BLaER1 treated with 17β-estradiol and CSF1 and Interleukin-3, amounts not matched to agents 10 nM and 100 nM (cell line): Measurements from ENCODE around the gene NUDT7.

ENCODE experiments used
- H3K27ac ChIP-seq, 11 experiments: shearing (Covaris generic); formaldehyde crosslinking; 2 replicates each; pipeline ENCODE4 v1.8.1; 2022
- H3K27me3 ChIP-seq, 11 experiments: shearing (Covaris generic); formaldehyde crosslinking; 2 replicates each; pipeline ENCODE4 v1.8.1; 2022
- H3K36me3 ChIP-seq, 11 experiments: shearing (Covaris generic); formaldehyde crosslinking; 2 replicates each; pipeline ENCODE4 v1.8.1; 2022
- H3K4me1 ChIP-seq, 10 experiments: shearing (Covaris generic); formaldehyde crosslinking; 2 replicates each; pipeline ENCODE4 v1.8.1; 2022
- H3K4me2 ChIP-seq, 11 experiments: shearing (Covaris generic); formaldehyde crosslinking; 2 replicates each; pipeline ENCODE4 v1.8.1; 2022
- H3K4me3 ChIP-seq, 10 experiments: shearing (Covaris generic); formaldehyde crosslinking; 2 replicates each; pipeline ENCODE4 v1.8.1; 2022
- H3K9ac ChIP-seq, 11 experiments: shearing (Covaris generic); formaldehyde crosslinking; 2 replicates each; pipeline ENCODE4 v1.8.1; 2022
- H3K9me3 ChIP-seq, 11 experiments: shearing (Covaris generic); formaldehyde crosslinking; replicated peaks in 1 of 11; 2 replicates each; pipeline ENCODE4 v1.8.1; 2022
- H4K20me1 ChIP-seq, 11 experiments: shearing (Covaris generic); formaldehyde crosslinking; 2 replicates each; pipeline ENCODE4 v1.8.1; 2022
- Cebpa-rat ChIP-seq, 11 experiments: shearing (Covaris generic); IDR thresholded peaks; 2 replicates each; pipeline ENCODE4 v1.8.1; 2022

Gene NUDT7

GRCh38 chr16:77722309-77723107 lies at the start of gene NUDT7:
NUDT7 (plus strand) TSS chr16:77722514; CDS start chr16:77722583, 69 bp downstream.
- Histone ChIP-seq H3K4me3 (peak within 1 kb of the TSS; percentile 70 to 88 (median 77)), H3K4me1 (peaks cover 8 to 31% (median 23%) of the 10 kb centered on the region in 10 experiments), H3K27ac (peak within 1 kb of the TSS; percentile 54 to 89 (median 83); a peak in 21 of 22 replicates), H3K27me3 (peaks cover 0 to 23% (median 0%) of the 10 kb centered on the region in 11 experiments; a peak in 4 of 22 replicates), H3K4me2 (peak within 1 kb of the TSS; percentile 89 to 99 (median 95)), H3K9ac (peak within 1 kb of the TSS; percentile 77 to 84 (median 83)), H4K20me1 (no peaks in the 10 kb centered on the region), H3K9me3 (peaks cover 0 to 16% (median 11%) of the 10 kb centered on the region in 11 experiments; a peak in 13 of 22 replicates), H3K36me3 (peaks cover 0 to 4% (median 0%) of the 10 kb centered on the region in 11 experiments; a peak in 2 of 22 replicates)
- no peak; a peak in 1 of 22 replicates for TF ChIP-seq Cebpa-rat (IDR thresholded peaks at IDR 0.05)

- H4K20me1 ChIP-seq = no peaks in the 10 kb centered on the region
- no peak overlapping the region for H3K27ac ChIP-seq
- peaks cover 11 to 23% (median 19%) of the 10 kb centered on the region in 11 experiments; a peak in 20 of 22 replicates for H3K9me3 ChIP-seq
- H3K36me3 ChIP-seq = no peaks in the 10 kb centered on the region; a peak in 1 of 22 replicates
- no peak overlapping the region for H3K4me3 ChIP-seq
- no peaks in the 10 kb centered on the region for H3K27me3 ChIP-seq
- no peak overlapping the region for H3K4me2 ChIP-seq
- H3K4me1 ChIP-seq = peaks cover 10 to 39% (median 31%) of the 10 kb centered on the region in 10 experiments; a peak in 19 of 20 replicates
- no peak for TF ChIP-seq Cebpa-rat (IDR thresholded peaks at IDR 0.05)
- H3K9ac ChIP-seq = no peak overlapping the region
These were observed 47.4 kb upstream of the NUDT7 start for GRCh38 chr16:77674888-77675287.

GRCh38 chr16:77675464-77676324 lies 46.6 kb upstream of the NUDT7 start:
- no peaks in the 10 kb centered on the region; a peak in 1 of 22 replicates for H3K36me3 ChIP-seq
- H3K9ac ChIP-seq = no peak overlapping the region
- no peak overlapping the region for H3K4me2 ChIP-seq
- peaks cover 11 to 28% (median 25%) of the 10 kb centered on the region in 11 experiments; a peak in 21 of 22 replicates for H3K9me3 ChIP-seq
- peak overlapping the region in 1 of 11 experiments; percentile 92; a peak in 2 of 22 replicates for H3K27ac ChIP-seq
- no peaks in the 10 kb centered on the region for H4K20me1 ChIP-seq
- no peaks in the 10 kb centered on the region for H3K27me3 ChIP-seq
- no peak for TF ChIP-seq Cebpa-rat (IDR thresholded peaks at IDR 0.05)
- H3K4me1 ChIP-seq = peaks cover 18 to 46% (median 38%) of the 10 kb centered on the region in 10 experiments
- no peak overlapping the region for H3K4me3 ChIP-seq

GRCh38 chr16:77677129-77677528 lies 45.2 kb upstream of the NUDT7 start:
- H3K4me3 ChIP-seq = no peak overlapping the region
- H3K36me3 ChIP-seq = no peaks in the 10 kb centered on the region; a peak in 1 of 22 replicates
- H3K4me1 ChIP-seq = peaks cover 18 to 60% (median 50%) of the 10 kb centered on the region in 10 experiments
- no peak overlapping the region for H3K9ac ChIP-seq
- H3K4me2 ChIP-seq = peak overlapping the region in 8 of 11 experiments; percentile 6 to 56 (median 49); a peak in 16 of 22 replicates
- H3K27ac ChIP-seq = peak overlapping the region in 7 of 11 experiments; percentile 17 to 92 (median 88); a peak in 13 of 22 replicates
- no peaks in the 10 kb centered on the region for H4K20me1 ChIP-seq
- TF ChIP-seq Cebpa-rat (IDR thresholded peaks at IDR 0.05) = no peak
- peaks cover 11 to 42% (median 31%) of the 10 kb centered on the region in 11 experiments; a peak in 21 of 22 replicates for H3K9me3 ChIP-seq
- H3K27me3 ChIP-seq = no peaks in the 10 kb centered on the region

GRCh38 chr16:77679391-77679790 lies 42.9 kb upstream of the NUDT7 start:
- no peaks in the 10 kb centered on the region for H4K20me1 ChIP-seq
- H3K36me3 ChIP-seq = no peaks in the 10 kb centered on the region; a peak in 1 of 22 replicates
- H3K27me3 ChIP-seq = no peaks in the 10 kb centered on the region
- no peak; a peak in 1 of 22 replicates for TF ChIP-seq Cebpa-rat (IDR thresholded peaks at IDR 0.05)
- H3K4me1 ChIP-seq = peaks cover 18 to 82% (median 65%) of the 10 kb centered on the region in 10 experiments
- H3K9me3 ChIP-seq = peaks cover 11 to 43% (median 31%) of the 10 kb centered on the region in 11 experiments; a peak in 21 of 22 replicates
- peak overlapping the region in 10 of 11 experiments; percentile 27 to 92 (median 84); a peak in 19 of 22 replicates for H3K27ac ChIP-seq
- H3K4me2 ChIP-seq = peak overlapping the region; percentile 16 to 59 (median 48); a peak in 21 of 22 replicates
- peak overlapping the region in 8 of 11 experiments; percentile 45 to 72 (median 62); a peak in 15 of 22 replicates for H3K9ac ChIP-seq
- no peak overlapping the region; a peak in 2 of 20 replicates for H3K4me3 ChIP-seq

- H3K27ac ChIP-seq = peak overlapping the region in 9 of 11 experiments; percentile 50 to 92 (median 85); a peak in 18 of 22 replicates
- H3K4me3 ChIP-seq = no peak overlapping the region
- H3K4me2 ChIP-seq = peak overlapping the region in 9 of 11 experiments; percentile 16 to 59 (median 53); a peak in 14 of 22 replicates
- no peaks in the 10 kb centered on the region; a peak in 1 of 22 replicates for H3K36me3 ChIP-seq
- H3K9me3 ChIP-seq = peaks cover 11 to 43% (median 31%) of the 10 kb centered on the region in 11 experiments; a peak in 21 of 22 replicates
- TF ChIP-seq Cebpa-rat (IDR thresholded peaks at IDR 0.05) = peak in 5 of 11 experiments; percentile 30 to 83 (median 55); a peak in 8 of 22 replicates
- no peaks in the 10 kb centered on the region for H4K20me1 ChIP-seq
- no peaks in the 10 kb centered on the region for H3K27me3 ChIP-seq
- H3K9ac ChIP-seq = peak overlapping the region in 6 of 11 experiments; percentile 53 to 72 (median 62); a peak in 8 of 22 replicates
- peaks cover 18 to 87% (median 70%) of the 10 kb centered on the region in 10 experiments for H3K4me1 ChIP-seq
These were observed 42.4 kb upstream of the NUDT7 start for GRCh38 chr16:77679901-77680300.

- no peak for TF ChIP-seq Cebpa-rat (IDR thresholded peaks at IDR 0.05)
- Histone ChIP-seq H3K4me2 (peak overlapping the region in 10 of 11 experiments; percentile 3 to 59 (median 53); a peak in 16 of 22 replicates), H3K4me3 (0 out of 20 replicates have a peak overlapping the region, but pooled peaks of 2 of the 10 experiments have one; percentile 18 to 31), H3K36me3 (no peaks in the 10 kb centered on the region; a peak in 1 of 22 replicates), H4K20me1 (no peaks in the 10 kb centered on the region), H3K9ac (peak overlapping the region in 6 of 11 experiments; percentile 38 to 72 (median 50); a peak in 12 of 22 replicates), H3K4me1 (peaks cover 18 to 93% (median 76%) of the 10 kb centered on the region in 10 experiments), H3K9me3 (peaks cover 11 to 43% (median 31%) of the 10 kb centered on the region in 11 experiments; a peak in 21 of 22 replicates), H3K27ac (peak overlapping the region in 9 of 11 experiments; percentile 37 to 92 (median 85); a peak in 18 of 22 replicates), H3K27me3 (no peaks in the 10 kb centered on the region)
These were observed 41.8 kb upstream of the NUDT7 start for GRCh38 chr16:77680496-77680895.

GRCh38 chr16:77682586-77682985 lies 39.7 kb upstream of the NUDT7 start:
- peak overlapping the region in 1 of 11 experiments; percentile 25; a peak in 1 of 22 replicates for H3K9ac ChIP-seq
- no peaks in the 10 kb centered on the region for H4K20me1 ChIP-seq
- TF ChIP-seq Cebpa-rat (IDR thresholded peaks at IDR 0.05) = no peak

More at GRCh38 chr16:77682586-77682985, 39.7 kb upstream of the NUDT7 start:
- peaks cover 18 to 80% (median 68%) of the 10 kb centered on the region in 10 experiments for H3K4me1 ChIP-seq
- no peak overlapping the region for H3K4me3 ChIP-seq
- H3K4me2 ChIP-seq = peak overlapping the region in 9 of 11 experiments; percentile 20 to 65 (median 52); a peak in 18 of 22 replicates
- no peaks in the 10 kb centered on the region for H3K27me3 ChIP-seq
- H3K36me3 ChIP-seq = no peaks in the 10 kb centered on the region; a peak in 1 of 22 replicates
- peak overlapping the region in 3 of 11 experiments; percentile 40 to 92 (median 89); a peak in 4 of 22 replicates for H3K27ac ChIP-seq
- peaks cover 11 to 37% (median 29%) of the 10 kb centered on the region in 11 experiments; a peak in 21 of 22 replicates for H3K9me3 ChIP-seq
